Measurements from ENCODE around the gene PTPRD. TPM values are rescaled to one million over a fixed set of nuclear protein-coding genes. Genes with fewer than 3 reads are reported as not detected.

PTPRD gene
- total RNA-seq, 3 donors from 2014 or later (not counting 1 experiment from before 2014, with no cell fraction given): 0.05 to 0.68 TPM; not detected in 1

DNA sequence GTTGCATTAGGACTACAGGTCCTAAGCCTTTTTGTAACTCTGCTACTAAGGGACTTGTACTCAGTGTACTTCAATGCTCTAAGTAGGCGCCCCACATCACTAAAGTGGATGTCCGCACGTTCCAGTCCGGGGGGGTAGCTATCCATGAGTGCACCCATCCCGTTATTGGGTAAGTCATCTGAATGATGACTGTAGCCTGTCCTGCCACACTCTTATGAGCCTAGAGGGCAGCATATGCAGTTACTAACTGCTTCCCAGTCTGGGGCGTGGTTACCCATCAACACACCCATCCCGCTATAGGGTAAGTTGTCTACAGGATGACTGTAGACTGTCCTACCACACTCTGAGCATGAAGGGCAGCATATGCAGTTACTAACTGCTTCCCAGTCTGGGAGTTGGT, 1053.9 kb downstream of the PTPRD start:
- no peak overlapping the region for H3K27ac ChIP-seq (ENCODE audit: low read length)

DNA sequence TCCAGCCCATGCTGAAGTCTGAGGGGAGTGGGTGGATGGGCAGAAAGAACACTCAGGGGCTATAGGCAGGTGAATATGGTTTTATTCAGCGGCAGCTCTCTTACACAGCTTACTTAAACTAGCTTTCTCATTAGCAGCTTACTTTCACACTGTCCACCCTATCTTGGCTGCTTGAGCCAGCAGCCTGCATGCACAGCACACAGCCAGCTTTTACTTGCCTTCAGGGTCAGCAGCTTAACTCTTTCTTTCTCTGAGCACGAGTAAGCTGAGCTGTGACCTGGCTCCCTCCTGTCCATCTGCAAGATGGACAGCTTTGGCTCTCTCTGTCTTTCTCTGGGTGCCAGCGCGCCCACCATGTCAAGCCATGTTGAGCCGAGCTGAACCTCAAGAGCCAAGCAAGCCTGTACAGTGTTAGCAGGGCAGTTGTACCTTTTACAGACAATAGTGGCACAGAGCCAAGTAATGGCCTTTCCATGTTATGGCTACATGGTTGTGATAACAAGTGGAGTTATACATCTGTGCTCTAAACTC, 1054.9 kb downstream of the PTPRD start:
- intact Hi-C loops (cut with micrococcal nuclease): no loop called here
- Mint-ChIP-seq H3K4me1 (no peaks in the 10 kb centered on the region), H3K4me3 (no peak overlapping the region), H3K36me3 (no peaks in the 10 kb centered on the region), H3K27ac (no peak overlapping the region), H3K27me3 (ENCODE audit: low read depth in 2 of 2) (no peaks in the 10 kb centered on the region), H3K9me3 (peaks cover 8 to 15% of the 10 kb centered on the region in 2 donors)
- DNase-seq (no peak), ATAC-seq (no peak)
- no peaks in the 10 kb centered on the region for H3K4me1 ChIP-seq (ENCODE audit: control insufficient read depth, insufficient read depth, low read length)
- H3K36me3 ChIP-seq (ENCODE audit: control insufficient read depth, insufficient read depth, low read length): no peaks in the 10 kb centered on the region
- no peak overlapping the region for H3K4me3 ChIP-seq (ENCODE audit: low read length)
- TF ChIP-seq, protein P1, sequence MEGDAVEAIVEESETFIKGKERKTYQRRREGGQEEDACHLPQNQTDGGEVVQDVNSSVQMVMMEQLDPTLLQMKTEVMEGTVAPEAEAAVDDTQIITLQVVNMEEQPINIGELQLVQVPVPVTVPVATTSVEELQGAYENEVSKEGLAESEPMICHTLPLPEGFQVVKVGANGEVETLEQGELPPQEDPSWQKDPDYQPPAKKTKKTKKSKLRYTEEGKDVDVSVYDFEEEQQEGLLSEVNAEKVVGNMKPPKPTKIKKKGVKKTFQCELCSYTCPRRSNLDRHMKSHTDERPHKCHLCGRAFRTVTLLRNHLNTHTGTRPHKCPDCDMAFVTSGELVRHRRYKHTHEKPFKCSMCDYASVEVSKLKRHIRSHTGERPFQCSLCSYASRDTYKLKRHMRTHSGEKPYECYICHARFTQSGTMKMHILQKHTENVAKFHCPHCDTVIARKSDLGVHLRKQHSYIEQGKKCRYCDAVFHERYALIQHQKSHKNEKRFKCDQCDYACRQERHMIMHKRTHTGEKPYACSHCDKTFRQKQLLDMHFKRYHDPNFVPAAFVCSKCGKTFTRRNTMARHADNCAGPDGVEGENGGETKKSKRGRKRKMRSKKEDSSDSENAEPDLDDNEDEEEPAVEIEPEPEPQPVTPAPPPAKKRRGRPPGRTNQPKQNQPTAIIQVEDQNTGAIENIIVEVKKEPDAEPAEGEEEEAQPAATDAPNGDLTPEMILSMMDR (IDR thresholded peaks at IDR 0.05): no peak
- no peak overlapping the region for H3K27ac ChIP-seq (ENCODE audit: low read length)
- no peaks in the 10 kb centered on the region for H3K9me3 ChIP-seq (ENCODE audit: control insufficient read depth, insufficient read depth, low read length)
- WGBS (ENCODE audit: insufficient coverage): 81% methylated on average over 5 of the region's 5 CpGs
- no peaks in the 10 kb centered on the region for H3K27me3 ChIP-seq (ENCODE audit: control insufficient read depth, insufficient read depth, low read length)

More for the DNA sequence above, 1053.9 kb downstream of the PTPRD start:
- Mint-ChIP-seq H3K4me1 (no peaks in the 10 kb centered on the region), H3K36me3 (no peaks in the 10 kb centered on the region), H3K27me3 (ENCODE audit: low read depth in 2 of 2) (no peaks in the 10 kb centered on the region), H3K27ac (no peak overlapping the region), H3K4me3 (no peak overlapping the region), H3K9me3 (peaks cover 8 to 15% of the 10 kb centered on the region in 2 donors)
- ATAC-seq: no peak
- Histone ChIP-seq H3K9me3 (ENCODE audit: control insufficient read depth, insufficient read depth, low read length) (no peaks in the 10 kb centered on the region), H3K27me3 (ENCODE audit: control insufficient read depth, insufficient read depth, low read length) (no peaks in the 10 kb centered on the region), H3K4me1 (ENCODE audit: control insufficient read depth, insufficient read depth, low read length) (no peaks in the 10 kb centered on the region), H3K36me3 (ENCODE audit: control insufficient read depth, insufficient read depth, low read length) (no peaks in the 10 kb centered on the region), H3K4me3 (ENCODE audit: low read length) (no peak overlapping the region)
- no peak for DNase-seq
- TF ChIP-seq, protein P1 (IDR thresholded peaks at IDR 0.05): no peak
- intact Hi-C loops (cut with micrococcal nuclease): no loop called here
- 92% methylated on average over 7 of the region's 7 CpGs for WGBS (ENCODE audit: insufficient coverage)

DNA sequence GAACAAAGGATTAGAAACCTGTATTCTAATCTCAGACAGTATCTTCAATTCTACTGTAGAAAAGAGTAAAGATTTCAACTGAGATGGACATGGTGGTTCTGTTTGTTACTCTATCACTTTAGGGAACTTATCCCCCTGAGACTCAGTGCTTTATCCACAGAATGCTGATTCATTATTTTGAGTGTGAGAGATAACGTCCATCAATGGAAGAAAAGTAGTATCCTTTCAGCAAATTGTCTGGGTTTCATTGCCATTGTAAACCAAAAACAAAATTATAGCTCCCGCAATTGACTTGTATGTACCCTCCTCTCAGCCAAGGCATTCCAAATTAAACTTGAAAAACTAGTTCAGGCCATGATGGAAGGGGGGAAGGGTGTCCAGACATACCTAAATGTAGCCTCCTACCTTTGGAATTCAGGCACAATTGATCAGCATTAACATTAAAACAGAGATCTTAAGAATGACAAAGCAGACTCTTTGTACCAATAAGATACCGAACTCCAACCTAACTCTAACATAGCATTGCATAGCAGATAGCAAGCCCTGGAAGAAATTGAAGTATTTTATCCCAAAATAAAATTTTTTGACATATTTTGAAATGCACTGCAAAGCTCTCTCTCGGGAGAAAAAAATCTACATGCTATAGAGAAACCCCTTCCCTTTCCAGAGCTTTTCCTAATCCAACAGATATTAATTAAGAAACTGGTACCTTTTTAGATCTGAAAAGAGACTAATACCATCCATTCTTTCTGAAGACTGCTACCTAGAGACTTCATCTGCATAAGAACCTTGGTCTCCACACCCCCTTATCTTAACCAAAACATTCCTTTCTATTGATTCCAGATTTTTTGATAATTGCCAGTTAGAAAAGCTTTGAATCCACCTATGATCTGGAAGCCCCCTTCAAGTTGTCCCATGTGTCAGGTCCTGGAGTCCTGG, 1055.7 kb downstream of the PTPRD start:
- Mint-ChIP-seq H3K4me3 (no peak overlapping the region), H3K27me3 (ENCODE audit: low read depth in 2 of 2) (no peaks in the 10 kb centered on the region), H3K27ac (no peak overlapping the region), H3K36me3 (no peaks in the 10 kb centered on the region), H3K4me1 (no peaks in the 10 kb centered on the region), H3K9me3 (peaks cover 4 to 11% of the 10 kb centered on the region in 2 donors)
- WGBS (ENCODE audit: insufficient coverage): 55% methylated on average over 4 of the region's 4 CpGs
- no peak for ATAC-seq
- no peaks in the 10 kb centered on the region for H3K36me3 ChIP-seq (ENCODE audit: control insufficient read depth, insufficient read depth, low read length)
- no peak overlapping the region for H3K27ac ChIP-seq (ENCODE audit: low read length)
- intact Hi-C loops (cut with micrococcal nuclease): no loop called here
- H3K4me3 ChIP-seq (ENCODE audit: low read length): no peak overlapping the region
- H3K9me3 ChIP-seq (ENCODE audit: control insufficient read depth, insufficient read depth, low read length): no peaks in the 10 kb centered on the region
- no peaks in the 10 kb centered on the region for H3K4me1 ChIP-seq (ENCODE audit: control insufficient read depth, insufficient read depth, low read length)
- H3K27me3 ChIP-seq (ENCODE audit: control insufficient read depth, insufficient read depth, low read length): no peaks in the 10 kb centered on the region
- no peak for DNase-seq
- TF ChIP-seq, protein P1 (IDR thresholded peaks at IDR 0.05): no peak
